Superior temporal gyrus (tissue), 1 donor: ENCODE data around the gene KCNJ16.

ENCODE experiments used
- DNase-seq: peaks from one replicate; pipeline ENCODE4 v3.0.0-alpha.2; 2016; ENCODE audit errors: extremely low spot score

Gene KCNJ16

DNA sequence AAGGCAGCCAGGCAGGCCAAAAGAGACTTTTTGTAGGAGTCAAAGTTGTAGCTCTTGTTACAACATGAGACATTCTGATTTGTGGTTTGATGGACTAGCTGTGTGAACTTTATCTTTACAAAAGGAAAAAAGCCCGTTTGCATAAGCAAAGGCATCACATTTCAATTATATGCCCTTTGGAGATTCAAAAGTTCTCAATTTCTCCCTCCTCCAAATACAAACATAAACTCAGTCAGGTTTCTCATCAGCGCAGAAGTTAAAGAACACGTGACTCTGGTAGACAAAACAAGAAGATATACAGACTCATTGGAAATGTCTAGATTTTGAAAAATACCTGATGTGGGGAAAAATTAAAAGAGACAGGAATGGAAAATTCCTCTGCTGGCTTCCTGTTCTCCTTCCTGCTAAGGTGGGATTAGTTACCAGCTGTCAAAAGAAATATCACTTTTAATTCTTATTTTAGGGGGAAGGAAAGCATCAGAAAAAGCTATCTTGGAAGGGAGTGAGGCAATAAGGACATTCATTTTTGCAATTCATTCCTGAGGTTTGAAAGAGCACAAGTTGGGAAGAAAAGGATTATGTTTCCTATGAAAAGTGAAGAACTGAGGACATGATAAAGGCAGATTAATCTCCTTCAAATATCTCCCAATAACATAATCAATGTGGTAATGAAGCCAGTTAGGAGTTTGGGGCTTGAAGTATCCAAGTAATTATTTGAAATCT is 4.6 kb upstream of the KCNJ16 start:
- no peak for DNase-seq

GRCh38 chr17:70071127-70071526 is 3.9 kb upstream of the KCNJ16 start:
- DNase-seq, result no peak

DNA sequence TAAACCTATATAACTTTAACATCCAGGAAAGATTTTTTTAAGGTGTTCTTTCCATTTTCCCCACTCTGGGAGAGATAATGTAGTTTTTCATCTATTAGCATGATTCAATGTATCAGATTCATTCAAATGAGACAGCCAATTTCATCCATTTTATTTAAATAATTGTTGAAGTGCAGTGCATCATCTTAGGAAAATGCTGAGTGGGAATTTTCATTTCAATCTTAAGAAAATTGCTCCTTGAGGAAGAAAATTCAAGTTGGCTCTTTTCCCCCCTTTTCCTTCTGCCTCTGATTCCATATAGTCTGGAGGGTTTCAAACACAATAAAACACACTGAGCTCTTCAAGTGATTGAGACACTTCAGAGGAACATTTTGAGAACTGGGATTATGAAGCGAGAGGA is 3.4 kb upstream of the KCNJ16 start:
- DNase-seq, result no peak

- DNase-seq, result peak; percentile 42
Observed at GRCh38 chr17:70072546-70073309, 2.3 kb upstream of the KCNJ16 start.

DNA sequence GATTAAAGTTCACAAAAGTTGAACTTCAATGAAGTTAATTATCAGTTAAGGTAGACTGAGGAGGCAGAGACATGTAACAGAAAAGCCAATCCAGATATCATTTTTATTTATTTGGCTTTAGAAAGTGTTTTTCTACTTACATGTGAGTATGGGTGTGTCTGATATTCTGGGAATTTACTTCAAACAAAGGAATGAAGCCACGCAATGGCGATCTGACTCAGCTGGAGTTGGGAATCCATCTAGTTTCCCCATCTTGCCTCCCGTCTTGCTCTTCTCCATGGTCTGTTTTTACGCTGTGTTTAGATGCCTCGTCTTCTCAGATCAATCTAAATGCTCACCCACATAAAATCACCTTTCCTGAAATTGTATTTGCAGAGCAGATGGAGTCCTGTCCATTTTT is 1.7 kb upstream of the KCNJ16 start:
- DNase-seq, result no peak

GRCh38 chr17:70073799-70074198 is 1.2 kb upstream of the KCNJ16 start:
- DNase-seq, result no peak

DNA sequence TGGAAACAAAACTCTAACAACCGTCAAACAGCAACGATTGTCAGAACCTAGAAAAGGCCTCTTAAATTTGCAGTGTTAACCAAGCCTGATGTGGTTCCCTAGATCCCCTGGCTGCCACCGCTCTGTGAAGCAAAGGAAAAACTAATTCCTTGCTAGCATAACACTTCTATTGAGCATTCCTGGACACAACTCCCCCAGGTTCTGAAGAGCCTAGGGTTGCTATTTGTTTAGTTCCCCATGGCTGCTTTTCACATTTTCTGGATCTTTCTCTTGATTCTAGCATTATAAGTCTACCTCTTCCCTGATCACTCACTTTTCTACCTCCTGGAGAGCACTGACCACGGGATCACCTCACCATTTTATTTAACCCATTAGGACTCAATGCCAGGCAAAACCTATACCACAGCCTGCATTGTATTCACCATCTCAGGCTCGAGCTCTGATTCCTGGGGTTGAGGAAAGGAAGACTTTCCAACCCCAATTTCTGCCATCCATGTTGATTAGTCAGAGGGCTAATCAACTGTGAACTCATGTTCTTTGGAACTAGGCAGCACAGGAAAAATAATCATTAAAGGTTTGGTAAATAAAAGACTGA is 692 bp upstream of the KCNJ16 start:
- DNase-seq, result no peak

DNA sequence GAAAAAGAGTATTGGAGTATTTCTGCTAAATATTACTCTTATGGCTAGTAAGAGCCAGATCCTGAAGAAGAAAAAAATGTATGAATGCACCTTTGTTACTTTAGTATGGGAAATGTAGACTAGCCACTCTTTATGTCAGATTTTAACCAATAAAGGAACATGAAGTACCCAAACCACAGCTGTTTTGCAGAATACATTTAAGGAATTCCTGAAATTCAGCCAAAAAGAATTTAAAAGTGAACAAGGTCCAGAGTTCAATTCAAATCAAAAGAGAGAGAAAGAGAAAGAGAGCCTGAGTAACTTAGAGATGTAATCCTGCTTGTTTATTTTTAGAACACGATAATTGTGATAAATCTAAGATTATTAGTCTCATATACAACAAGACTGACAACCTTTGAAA is 1.2 kb downstream of the KCNJ16 start:
- no peak for DNase-seq

DNA sequence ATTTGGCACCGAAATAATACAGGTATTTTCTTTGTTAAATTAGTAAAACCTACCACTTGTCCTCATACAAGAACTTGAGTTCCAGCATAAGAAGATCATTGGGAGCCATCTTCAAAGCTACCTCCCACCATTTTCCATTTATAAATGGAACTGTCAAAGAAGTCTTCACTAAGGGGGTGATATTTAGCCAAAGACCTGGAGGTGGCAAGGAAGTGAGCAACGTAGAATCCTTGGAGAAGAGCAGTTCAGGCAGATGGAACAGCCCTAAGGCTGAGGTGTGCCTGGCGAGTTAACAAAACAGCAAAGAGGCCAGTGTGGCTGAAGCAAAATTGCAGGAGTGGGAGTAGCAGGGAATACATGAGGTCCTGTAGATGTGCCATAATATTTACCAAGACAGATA is 1.8 kb downstream of the KCNJ16 start:
- DNase-seq, result no peak

- no peak for DNase-seq
Observed at GRCh38 chr17:70078549-70078948, 3.5 kb downstream of the KCNJ16 start.

DNA sequence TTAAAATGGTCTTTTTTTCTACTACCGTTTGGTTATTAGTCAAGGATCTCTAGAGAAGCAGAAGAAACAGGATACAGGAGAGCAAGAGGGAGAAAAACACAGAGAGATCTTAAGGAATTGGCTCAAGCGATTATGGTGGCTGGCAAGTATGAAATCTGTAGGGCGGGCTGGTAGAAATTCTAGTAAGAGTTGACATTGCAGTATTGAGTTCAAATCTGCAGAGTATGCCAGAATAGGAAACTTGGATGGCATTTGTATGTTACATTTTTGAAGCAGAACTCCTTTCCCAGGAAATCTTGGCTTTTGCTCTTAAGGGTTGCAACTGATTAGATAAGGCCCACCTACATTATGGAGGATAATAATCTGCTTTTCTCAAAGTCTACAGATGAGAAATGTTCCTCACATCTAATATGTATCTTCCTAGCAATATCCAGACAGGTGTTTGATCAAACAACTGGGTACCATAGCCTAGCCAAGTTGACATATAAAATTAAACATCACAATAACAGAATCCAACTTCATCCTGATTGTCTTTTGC is 4.0 kb downstream of the KCNJ16 start:
- DNase-seq, result no peak

DNA sequence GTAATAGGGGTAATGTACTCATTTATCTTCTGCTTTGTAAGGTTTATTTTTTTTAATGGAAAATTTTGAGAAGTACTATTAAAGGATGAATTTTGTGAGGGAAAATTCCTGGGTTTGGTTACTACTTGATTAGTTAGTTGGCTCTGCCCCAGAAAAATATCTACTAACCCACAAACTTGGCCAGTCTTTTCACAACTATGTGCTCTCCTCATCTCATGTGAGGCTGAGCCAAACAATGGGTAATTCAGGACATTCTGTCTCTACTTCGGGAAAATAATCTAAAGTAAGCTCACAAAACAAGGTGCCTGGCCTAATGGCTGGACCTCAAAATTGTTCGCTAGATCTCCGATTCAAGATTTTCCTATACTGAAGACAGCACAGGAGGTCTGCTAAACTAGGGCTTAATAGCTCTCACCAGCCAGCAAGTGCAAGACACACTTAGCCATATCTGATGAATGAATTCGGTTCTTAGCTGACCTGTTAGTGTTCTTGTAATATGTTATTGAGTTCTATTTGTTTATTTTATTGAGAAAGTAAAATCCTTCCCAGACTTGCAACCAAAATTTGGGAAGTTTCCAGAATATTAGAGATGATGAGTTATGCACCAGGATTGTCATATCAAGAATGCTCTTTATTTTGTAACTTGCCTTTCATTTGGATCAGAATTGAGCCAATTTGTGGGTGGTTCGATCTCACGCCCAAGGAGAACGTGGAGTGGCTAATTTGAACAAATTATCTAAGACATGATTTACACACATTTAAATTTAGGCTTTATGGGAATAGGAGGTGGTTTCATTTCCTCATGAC is 5.7 kb downstream of the KCNJ16 start:
- DNase-seq, result no peak

GRCh38 chr17:70081885-70082284 is 6.9 kb downstream of the KCNJ16 start:
- no peak for DNase-seq

GRCh38 chr17:70084476-70084875 is 9.5 kb downstream of the KCNJ16 start:
- no peak for DNase-seq

DNA sequence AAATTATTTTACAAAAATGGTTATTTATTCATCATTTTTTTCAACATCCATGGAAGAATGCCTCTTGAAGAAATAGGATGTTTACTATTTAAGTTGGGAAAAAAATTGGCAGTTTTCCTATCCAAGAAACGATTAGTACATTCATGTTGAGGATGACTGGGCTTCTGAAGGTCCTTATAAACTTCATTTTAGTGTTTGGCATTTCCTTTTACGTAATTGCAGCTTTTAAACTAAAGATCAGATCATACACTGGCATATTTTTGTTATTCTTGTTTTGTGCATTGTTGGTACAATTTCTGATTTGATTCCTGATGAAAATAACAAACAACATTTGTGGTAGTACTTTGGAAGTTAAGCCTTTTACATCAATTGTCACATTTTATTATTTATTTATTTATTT is 11.5 kb downstream of the KCNJ16 start:
- no peak for DNase-seq

- no peak for DNase-seq
Observed at GRCh38 chr17:70089513-70090148, 14.6 kb downstream of the KCNJ16 start.

DNA sequence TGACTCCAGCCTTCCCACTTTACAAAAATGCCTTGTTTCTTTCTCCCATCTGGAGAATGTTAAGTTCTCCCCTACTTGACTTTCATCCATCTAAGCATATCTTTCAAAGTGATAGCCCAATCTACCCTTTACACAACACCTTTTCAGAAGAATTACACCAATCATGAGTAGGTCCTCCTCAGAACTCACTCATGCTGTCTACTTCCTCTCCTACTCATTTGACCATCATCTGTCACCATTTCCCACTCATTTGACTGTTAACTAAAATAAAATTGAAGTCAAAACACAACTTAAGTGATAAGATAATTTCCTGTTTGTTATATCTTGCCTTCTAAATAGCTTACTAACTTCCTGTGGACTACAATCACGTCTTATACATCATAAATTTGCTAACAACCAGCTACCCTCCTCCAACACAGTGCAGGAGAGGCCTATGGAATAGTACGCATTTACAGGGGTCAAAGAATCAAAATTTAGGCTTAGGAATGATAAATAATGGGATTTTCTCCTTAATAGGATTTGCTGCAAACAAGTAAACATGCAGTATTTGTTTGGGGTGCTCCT is 16.1 kb downstream of the KCNJ16 start:
- no peak for DNase-seq

GRCh38 chr17:70091696-70092095 is 16.7 kb downstream of the KCNJ16 start:
- DNase-seq, result no peak

DNA sequence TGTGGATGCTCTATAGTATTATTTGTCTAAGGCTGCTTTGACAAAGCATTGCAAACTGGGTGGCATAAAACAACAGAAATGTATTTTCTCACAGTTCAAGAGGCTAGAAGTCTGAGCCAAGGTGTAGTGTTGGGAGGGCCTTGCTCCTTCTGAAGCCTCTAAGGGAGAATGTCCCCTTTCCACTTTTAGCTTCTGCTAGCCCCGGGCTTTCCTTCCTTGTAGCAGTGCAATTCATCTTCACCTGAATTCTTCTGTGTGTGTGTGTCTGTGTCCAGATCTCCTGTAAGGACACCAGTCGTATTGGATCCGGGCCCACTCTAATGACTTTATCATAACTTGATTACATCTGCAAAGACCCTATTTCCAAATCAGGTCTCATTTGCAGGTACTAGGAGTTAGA is 18.1 kb downstream of the KCNJ16 start:
- no peak for DNase-seq

- no peak for DNase-seq
Observed at GRCh38 chr17:70095455-70095854, 20.4 kb downstream of the KCNJ16 start.

DNA sequence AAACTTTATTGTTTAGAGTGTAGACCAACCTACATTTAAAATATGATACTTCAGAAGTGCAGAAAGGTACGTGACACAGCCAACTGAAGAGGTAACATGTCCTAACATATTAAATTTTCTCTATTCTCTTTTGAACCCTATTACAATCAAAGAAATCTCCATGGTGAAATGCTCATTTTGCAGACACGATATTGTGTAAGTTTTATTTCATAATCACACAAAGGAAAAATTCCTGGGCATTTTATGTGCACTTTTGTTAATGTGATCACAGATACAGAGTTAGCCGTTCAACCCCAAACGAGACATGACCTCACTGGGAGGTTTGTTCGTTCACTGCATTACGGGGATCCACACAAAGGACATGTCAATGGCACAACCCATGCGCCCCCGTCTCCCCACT is 21.8 kb downstream of the KCNJ16 start:
- no peak for DNase-seq
